ENCODE results near the gene ADSL. TPM values are rescaled to one million over a fixed set of nuclear protein-coding genes. Genes with fewer than 3 reads are reported as not detected.

The ADSL gene
- total RNA-seq, 1 donor from 2014 or later: 102 TPM

- DNase-seq (ENCODE audit: low read depth in 2 of 2): peak; percentile 56 to 68
Measured at GRCh38 chr22:40326905-40327735, 19.2 kb upstream of the ADSL start.

GRCh38 chr22:40328546-40329456, 17.5 kb upstream of the ADSL start:
- no peak for DNase-seq (ENCODE audit: low read depth in 2 of 2)

GRCh38 chr22:40329466-40329865, 16.8 kb upstream of the ADSL start:
- DNase-seq (ENCODE audit: low read depth in 2 of 2): no peak

GRCh38 chr22:40330086-40330485, 16.2 kb upstream of the ADSL start:
- DNase-seq (ENCODE audit: low read depth in 2 of 2): no peak

- no peak for DNase-seq (ENCODE audit: low read depth in 2 of 2)
Measured at GRCh38 chr22:40330615-40331014, 15.7 kb upstream of the ADSL start.

- DNase-seq (ENCODE audit: low read depth in 2 of 2): peak in 1 of 2 donors; percentile 51
Measured at GRCh38 chr22:40331706-40332105, 14.6 kb upstream of the ADSL start.

GRCh38 chr22:40332319-40332781, 13.9 kb upstream of the ADSL start:
- DNase-seq (ENCODE audit: low read depth in 2 of 2): peak; percentile 29 to 89

- no peak for DNase-seq (ENCODE audit: low read depth in 2 of 2)
Measured at GRCh38 chr22:40334060-40334459, 12.2 kb upstream of the ADSL start.

- no peak for DNase-seq (ENCODE audit: low read depth in 2 of 2)
Measured at GRCh38 chr22:40334899-40335298, 11.4 kb upstream of the ADSL start.

GRCh38 chr22:40335358-40335757, 10.9 kb upstream of the ADSL start:
- no peak for DNase-seq (ENCODE audit: low read depth in 2 of 2)

- no peak for DNase-seq (ENCODE audit: low read depth in 2 of 2)
Measured at GRCh38 chr22:40340044-40340443, 6.3 kb upstream of the ADSL start.

- no peak for DNase-seq (ENCODE audit: low read depth in 2 of 2)
Measured at GRCh38 chr22:40341604-40342003, 4.7 kb upstream of the ADSL start.

- DNase-seq (ENCODE audit: low read depth in 2 of 2): no peak
Measured at GRCh38 chr22:40342521-40342920, 3.8 kb upstream of the ADSL start.

GRCh38 chr22:40345271-40345670, 1.0 kb upstream of the ADSL start:
- DNase-seq (ENCODE audit: low read depth in 2 of 2): peak in 1 of 2 donors; percentile 39

- no peak for DNase-seq (ENCODE audit: low read depth in 2 of 2)
Measured at GRCh38 chr22:40345815-40346184, 500 bp upstream of the ADSL start.

- no peak for DNase-seq (ENCODE audit: low read depth in 2 of 2)
Measured at GRCh38 chr22:40347300-40347699, 1.0 kb downstream of the ADSL start.

- DNase-seq (ENCODE audit: low read depth in 2 of 2): peak; percentile 75 to 79
Measured at GRCh38 chr22:40348025-40348658, 1.8 kb downstream of the ADSL start.

- DNase-seq (ENCODE audit: low read depth in 2 of 2): no peak
Measured at GRCh38 chr22:40352763-40353162, 6.5 kb downstream of the ADSL start.

GRCh38 chr22:40361100-40361499, 14.8 kb downstream of the ADSL start:
- DNase-seq (ENCODE audit: low read depth in 2 of 2): no peak

- no peak for DNase-seq (ENCODE audit: low read depth in 2 of 2)
Measured at GRCh38 chr22:40363059-40363458, 16.8 kb downstream of the ADSL start.

GRCh38 chr22:40364431-40364830, 18.1 kb downstream of the ADSL start:
- DNase-seq (ENCODE audit: low read depth in 2 of 2): peak in 1 of 2 donors; percentile 67

- DNase-seq (ENCODE audit: low read depth in 2 of 2): no peak
Measured at GRCh38 chr22:40366068-40366467, 19.8 kb downstream of the ADSL start.

Measured in lung microvascular endothelial cell (primary cell).